H4 (cell line): ENCODE data around the gene DIP2C. TPM values are rescaled to one million over a fixed set of nuclear protein-coding genes. Genes with fewer than 3 reads are reported as not detected.
"Not testable (repeated sequence)": the region's sequence is repeated elsewhere in the genome, so short reads cannot be mapped to it uniquely, and the experiment has no call there.

Experiments used
- DNase-seq: peaks from one replicate; pipeline ENCODE4 v3.0.0-alpha.2; 2015; ENCODE audit warnings: low spot score
- total RNA-seq: library from RNA; depleted of rRNA; stranded (reverse); fragments of >200 nt; shearing (Covaris generic); gene quantifications from 2 replicates; pipeline ENCODE4 v1.2.3, GENCODE V29; 2014

DIP2C gene
- total RNA-seq, 1 experiment from 2014 or later, result 2.3 TPM

GRCh38 chr10:335151-335800, 354.2 kb downstream of the DIP2C start:
- DNase-seq, result no peak

- DNase-seq, result no peak
These were observed 358.3 kb downstream of the DIP2C start for GRCh38 chr10:331186-331585.

GRCh38 chr10:329361-330099, 359.9 kb downstream of the DIP2C start:
- DNase-seq, result peak; percentile 86

GRCh38 chr10:327889-328852, 361.3 kb downstream of the DIP2C start:
- no peak for DNase-seq

- DNase-seq, result no peak
These were observed 362.4 kb downstream of the DIP2C start for GRCh38 chr10:326894-327635.

- no peak for DNase-seq
These were observed 363.1 kb downstream of the DIP2C start for GRCh38 chr10:326350-326749.

- DNase-seq, result no peak
These were observed 364.2 kb downstream of the DIP2C start for GRCh38 chr10:325282-325681.

GRCh38 chr10:324593-324992, 364.9 kb downstream of the DIP2C start:
- no peak for DNase-seq

GRCh38 chr10:323651-324293, 365.7 kb downstream of the DIP2C start:
- peak; percentile 82 for DNase-seq

- not testable (repeated sequence) for DNase-seq
These were observed 366.4 kb downstream of the DIP2C start for GRCh38 chr10:323046-323445.

- no peak for DNase-seq
These were observed 368.7 kb downstream of the DIP2C start for GRCh38 chr10:320771-321170.

- no peak for DNase-seq
These were observed 371.5 kb downstream of the DIP2C start for GRCh38 chr10:317926-318325.

GRCh38 chr10:317271-317769, 372.1 kb downstream of the DIP2C start:
- DNase-seq, result no peak

- DNase-seq, result no peak
These were observed 373.1 kb downstream of the DIP2C start for GRCh38 chr10:316390-316789.

- DNase-seq, result no peak
These were observed 374.6 kb downstream of the DIP2C start for GRCh38 chr10:314871-315270.

- no peak for DNase-seq
These were observed 375.1 kb downstream of the DIP2C start for GRCh38 chr10:314381-314780.

GRCh38 chr10:311901-312665, 377.4 kb downstream of the DIP2C start:
- DNase-seq, result no peak

- no peak for DNase-seq
These were observed 378.4 kb downstream of the DIP2C start for GRCh38 chr10:310976-311639.

- no peak for DNase-seq
These were observed 379.1 kb downstream of the DIP2C start for GRCh38 chr10:310371-310770.
